Spleen (tissue), 13 donors: Measurements from ENCODE around the gene NPY4R. TPM values are rescaled to one million over a fixed set of nuclear protein-coding genes. Genes with fewer than 3 reads are reported as not detected.
"Not testable (repeated sequence)": the region's sequence is repeated elsewhere in the genome, so short reads cannot be mapped to it uniquely, and the experiment has no call there.

Experiments used
- DNase-seq: peaks from one replicate; pipeline ENCODE4 v3.0.0-alpha.2; 2020
- H3K27ac ChIP-seq, 8 donors: fragments of 200-600 bp; sonication (generic) in 7 of 8; 1 replicate in 4 of 8; 2 replicates in 4 of 8; pipeline versions ENCODE4 v1.5.0 to v1.8.0; 2016 to 2021; ENCODE audit warnings: inconsistent platforms in 4 of 8, mild to moderate bottlenecking in 4 of 8, moderate library complexity in 1 of 8
- H3K27me3 ChIP-seq, 7 donors: fragments of 200-600 bp; sonication (generic) in 6 of 7; replicated peaks in 1 of 7; 1 replicate in 4 of 7; 2 replicates in 3 of 7; pipeline versions ENCODE4 v1.5.0 to v1.8.0; 2016 to 2021; ENCODE audit warnings: inconsistent platforms in 3 of 7, mild to moderate bottlenecking in 1 of 7
- H3K36me3 ChIP-seq, 6 donors: fragments of 200-600 bp; sonication (generic) in 5 of 6; 1 replicate in 4 of 6; 2 replicates in 2 of 6; pipeline versions ENCODE4 v1.5.0 to v1.8.0; 2016 to 2021; ENCODE audit warnings: inconsistent platforms in 2 of 6
- H3K4me1 ChIP-seq, 6 donors: fragments of 200-600 bp; sonication (generic) in 5 of 6; 1 replicate in 3 of 6; 2 replicates in 3 of 6; pipeline versions ENCODE4 v1.5.0 to v1.8.0; 2016 to 2021; ENCODE audit warnings: inconsistent platforms in 3 of 6
- H3K4me3 ChIP-seq, 8 donors: fragments of 200-600 bp; sonication (generic) in 7 of 8; 1 replicate in 4 of 8; 2 replicates in 4 of 8; pipeline versions ENCODE4 v1.5.0 to v1.8.0; 2016 to 2021; ENCODE audit warnings: inconsistent platforms in 4 of 8, mild to moderate bottlenecking in 4 of 8, moderate library complexity in 2 of 8
- H3K9me3 ChIP-seq, 8 donors: fragments of 200-600 bp; sonication (generic) in 7 of 8; 1 replicate in 4 of 8; 2 replicates in 4 of 8; pipeline versions ENCODE4 v1.5.0 to v1.8.0; 2016 to 2021; ENCODE audit warnings: inconsistent platforms in 4 of 8
- CTCF ChIP-seq, 11 experiments: fragments of 200-600 bp in 7 of 11; fragments of 450-650 bp in 4 of 11; sonication (generic) in 4 of 11; IDR thresholded peaks in 8 of 11; conservative IDR thresholded peaks in 3 of 11; 1 replicate in 7 of 11; 2 replicates in 4 of 11; pipeline versions ENCODE4 v1.4.0 to v1.8.0; 2016 to 2021; ENCODE audit warnings: antibody characterized with exemption in 11 of 11, inconsistent platforms in 4 of 11, mild to moderate bottlenecking in 1 of 11
- POLR2A ChIP-seq, 3 donors: fragments of 450-650 bp; IDR thresholded peaks; one replicate each; pipeline ENCODE4 v1.5.1; 2017; ENCODE audit warnings: antibody characterized with exemption in 3 of 3, mild to moderate bottlenecking in 1 of 3
- POLR2AphosphoS5 ChIP-seq, 3 donors: sonication (generic); formaldehyde crosslinking; IDR thresholded peaks; one replicate each; pipeline ENCODE4 v1.5.1; 2017; ENCODE audit warnings: antibody characterized with exemption in 3 of 3
- WGBS, 5 donors: extraction: QIAGEN DNeasy Blood & Tissue Kit in 3 of 5; methylation state at CpG; one replicate each; pipeline versions ENCODE4 v1.1.5 to v1.1.7; 2013 to 2018; 5-methylcytosine and 5-hydroxymethylcytosine counted together
- intact Hi-C: fragments of 100-400 bp; cut with DNase I; formaldehyde crosslinking; loops from one replicate; pipeline ENCODE4 v1.15.0; 2023; ENCODE audit warnings: low total_unique reads
- long read RNA-seq, 2 donors: transcript quantifications; one replicate each; lab custom pipeline, GENCODE V29; 2026
- polyA plus RNA-seq, 3 donors: library from polyadenylated mRNA; stranded (reverse); fragments of 200-250 nt; gene quantifications; one replicate each; pipeline ENCODE4 v1.2.1, GENCODE V29; 2013
- total RNA-seq, 7 donors: library from RNA; depleted of rRNA in 3 of 7; stranded (reverse); fragments of >200 nt in 3 of 7; fragmentation: NEBNext Ultra II Directional in 4 of 7; extraction: Animal tissue kit (Norgen Biotek cat#: 25700) in 4 of 7; gene quantifications; one replicate each; pipeline versions ENCODE4 v1.1.0 to v1.2.1, GENCODE V29; 2016 to 2021
- donor health status: healthy with polysubstance abuse.
- donor health status: DM: no; HTN: no; CAD: no; lungs with moderate emphysema.
- donor health status: DM: no; HTN: no; CAD: no.
- donor health status: Bipolar disorder and iron deficiency.
- donor health status: healthy.
- donor health status: DM: no; HTN: no; CAD: no.
- donor health status: DM: yes; HTN: yes; CAD: no.

Gene NPY4R
- total RNA-seq (not detected), polyA plus RNA-seq (not detected)
- long read RNA-seq, donor 1: 0 reads
- long read RNA-seq, donor 2: 0 reads

- H3K4me1 ChIP-seq, H3K27ac ChIP-seq, H3K36me3 ChIP-seq, intact Hi-C loops, H3K9me3 ChIP-seq, H3K27me3 ChIP-seq, H3K4me3 ChIP-seq: not testable (repeated sequence)
- DNase-seq: peak; percentile 25
- 0 to 20% (median 3%) methylated on average over 2 to 17 of the region's 36 CpGs for WGBS, 5 donors
These were observed at the start of gene NPY4R for GRCh38 chr10:46465765-46466164. Gene NPY4R (minus strand): TSS chr10:46465958. CDS start chr10:46462635, 3,323 bp downstream.

GRCh38 chr10:46515366-46515765, 49.6 kb upstream of the NPY4R start:
- Histone ChIP-seq H3K4me1 (no peaks in the 10 kb centered on the region), H3K36me3 (no peaks in the 10 kb centered on the region), H3K4me3 (no peak overlapping the region), H3K27me3 (peaks cover 0 to 10% (median 0%) of the 10 kb centered on the region in 7 donors), H3K27ac (no peak overlapping the region), H3K9me3 (no peaks in the 10 kb centered on the region)
- intact Hi-C loops: no loop called here
- DNase-seq: no peak
- TF ChIP-seq CTCF (IDR thresholded peaks at IDR 0.05 in 8 of 11, conservative IDR thresholded peaks at IDR 0.05 in 3 of 11) (no peak), POLR2A (IDR thresholded peaks at IDR 0.05) (no peak), POLR2AphosphoS5 (IDR thresholded peaks at IDR 0.05) (no peak)

- Histone ChIP-seq H3K36me3 (no peaks in the 10 kb centered on the region), H3K9me3 (no peaks in the 10 kb centered on the region), H3K27me3 (peaks cover 0 to 6% (median 0%) of the 10 kb centered on the region in 7 donors), H3K4me3 (no peak overlapping the region), H3K27ac (no peak overlapping the region), H3K4me1 (no peaks in the 10 kb centered on the region)
- WGBS, 5 donors: 76 to 83% (median 80%) methylated on average over 3 of the region's 3 CpGs
- TF ChIP-seq CTCF (IDR thresholded peaks at IDR 0.05 in 8 of 11, conservative IDR thresholded peaks at IDR 0.05 in 3 of 11) (no peak), POLR2AphosphoS5 (IDR thresholded peaks at IDR 0.05) (no peak), POLR2A (IDR thresholded peaks at IDR 0.05) (no peak)
- intact Hi-C loops: no loop called here
- DNase-seq: peak; percentile 46
These were observed 49.1 kb upstream of the NPY4R start for GRCh38 chr10:46514899-46515298.

GRCh38 chr10:46514431-46514861, 48.7 kb upstream of the NPY4R start:
- Histone ChIP-seq H3K27ac (no peak overlapping the region), H3K36me3 (no peaks in the 10 kb centered on the region), H3K9me3 (no peaks in the 10 kb centered on the region), H3K4me3 (no peak overlapping the region), H3K27me3 (peaks cover 0 to 6% (median 0%) of the 10 kb centered on the region in 7 donors), H3K4me1 (no peaks in the 10 kb centered on the region)
- WGBS, 5 donors: 74 to 89% (median 75%) methylated on average over 6 of the region's 6 CpGs
- intact Hi-C loops: no loop called here
- DNase-seq: peak; percentile 59
- no peak for TF ChIP-seq POLR2AphosphoS5 (IDR thresholded peaks at IDR 0.05)
- no peak for TF ChIP-seq CTCF (IDR thresholded peaks at IDR 0.05 in 8 of 11, conservative IDR thresholded peaks at IDR 0.05 in 3 of 11)
- no peak for TF ChIP-seq POLR2A (IDR thresholded peaks at IDR 0.05)

GRCh38 chr10:46513333-46513732, 47.6 kb upstream of the NPY4R start:
- no CpG with 5 or more reads among the region's 8 CpGs for WGBS, 5 donors
- H3K27ac ChIP-seq, H3K4me3 ChIP-seq, DNase-seq, H3K4me1 ChIP-seq, H3K36me3 ChIP-seq, H3K9me3 ChIP-seq, intact Hi-C loops, H3K27me3 ChIP-seq: not testable (repeated sequence)

- WGBS, 5 donors: 90 to 100% (median 96%) methylated on average over 2 to 3 of the region's 7 CpGs
- H3K4me3 ChIP-seq, H3K9me3 ChIP-seq, H3K4me1 ChIP-seq, H3K36me3 ChIP-seq, H3K27me3 ChIP-seq, DNase-seq, H3K27ac ChIP-seq, intact Hi-C loops: not testable (repeated sequence)
These were observed 47.0 kb upstream of the NPY4R start for GRCh38 chr10:46512725-46513124.

GRCh38 chr10:46512002-46512401, 46.2 kb upstream of the NPY4R start:
- H3K27me3 ChIP-seq, H3K27ac ChIP-seq, H3K4me1 ChIP-seq, H3K36me3 ChIP-seq, H3K4me3 ChIP-seq, intact Hi-C loops, DNase-seq, H3K9me3 ChIP-seq: not testable (repeated sequence)
- WGBS, 5 donors: no CpG with 5 or more reads among the region's 5 CpGs

GRCh38 chr10:46499990-46500389, 34.2 kb upstream of the NPY4R start:
- H3K36me3 ChIP-seq, H3K9me3 ChIP-seq, DNase-seq, H3K27ac ChIP-seq, intact Hi-C loops, H3K4me3 ChIP-seq, H3K27me3 ChIP-seq, H3K4me1 ChIP-seq: not testable (repeated sequence)
- WGBS, 5 donors: no CpG with 5 or more reads among the region's 3 CpGs
